Measurements from ENCODE around the gene PCDHB3.

The PCDHB3 gene

DNA sequence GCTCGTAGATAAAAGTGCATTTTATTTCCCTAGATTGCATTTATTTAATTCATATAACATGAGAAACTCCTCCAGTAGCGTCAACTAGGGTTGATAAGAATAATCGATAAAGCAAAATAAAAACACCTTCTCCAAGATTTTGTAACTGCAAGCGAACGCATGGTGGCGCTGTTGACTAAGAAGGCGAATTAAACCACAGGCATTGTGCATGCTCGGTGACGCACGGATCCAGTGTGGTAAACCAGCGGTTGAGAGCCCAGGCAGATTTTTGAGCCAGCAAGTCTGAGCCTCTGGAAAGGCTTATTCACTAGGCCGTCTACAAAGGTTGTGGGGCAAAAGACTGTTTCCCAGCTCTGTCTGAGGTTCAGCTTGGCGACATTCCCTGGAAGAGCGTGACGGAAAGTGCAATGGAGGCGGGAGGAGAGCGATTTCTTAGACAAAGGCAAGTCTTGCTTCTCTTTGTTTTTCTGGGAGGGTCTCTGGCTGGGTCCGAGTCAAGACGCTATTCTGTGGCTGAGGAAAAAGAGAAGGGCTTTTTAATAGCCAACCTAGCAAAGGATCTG lies at the start of gene PCDHB3:
Gene PCDHB3 (plus strand): TSS at position 231 of the 563 bp plus-strand sequence. CDS start 177 bp downstream, at position 408.
- TF ChIP-seq EZH2phosphoT487 (IDR thresholded peaks at IDR 0.05; ENCODE audit: borderline replicate concordance, low read length), result no peak
- TF ChIP-seq, protein P1, sequence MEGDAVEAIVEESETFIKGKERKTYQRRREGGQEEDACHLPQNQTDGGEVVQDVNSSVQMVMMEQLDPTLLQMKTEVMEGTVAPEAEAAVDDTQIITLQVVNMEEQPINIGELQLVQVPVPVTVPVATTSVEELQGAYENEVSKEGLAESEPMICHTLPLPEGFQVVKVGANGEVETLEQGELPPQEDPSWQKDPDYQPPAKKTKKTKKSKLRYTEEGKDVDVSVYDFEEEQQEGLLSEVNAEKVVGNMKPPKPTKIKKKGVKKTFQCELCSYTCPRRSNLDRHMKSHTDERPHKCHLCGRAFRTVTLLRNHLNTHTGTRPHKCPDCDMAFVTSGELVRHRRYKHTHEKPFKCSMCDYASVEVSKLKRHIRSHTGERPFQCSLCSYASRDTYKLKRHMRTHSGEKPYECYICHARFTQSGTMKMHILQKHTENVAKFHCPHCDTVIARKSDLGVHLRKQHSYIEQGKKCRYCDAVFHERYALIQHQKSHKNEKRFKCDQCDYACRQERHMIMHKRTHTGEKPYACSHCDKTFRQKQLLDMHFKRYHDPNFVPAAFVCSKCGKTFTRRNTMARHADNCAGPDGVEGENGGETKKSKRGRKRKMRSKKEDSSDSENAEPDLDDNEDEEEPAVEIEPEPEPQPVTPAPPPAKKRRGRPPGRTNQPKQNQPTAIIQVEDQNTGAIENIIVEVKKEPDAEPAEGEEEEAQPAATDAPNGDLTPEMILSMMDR (IDR thresholded peaks at IDR 0.05; ENCODE audit: low read depth, low read length, poor library complexity, severe bottlenecking), result peak; percentile 80
- H3K27ac ChIP-seq (ENCODE audit: low read depth, low read length), result no peak within 1 kb of the TSS

DNA sequence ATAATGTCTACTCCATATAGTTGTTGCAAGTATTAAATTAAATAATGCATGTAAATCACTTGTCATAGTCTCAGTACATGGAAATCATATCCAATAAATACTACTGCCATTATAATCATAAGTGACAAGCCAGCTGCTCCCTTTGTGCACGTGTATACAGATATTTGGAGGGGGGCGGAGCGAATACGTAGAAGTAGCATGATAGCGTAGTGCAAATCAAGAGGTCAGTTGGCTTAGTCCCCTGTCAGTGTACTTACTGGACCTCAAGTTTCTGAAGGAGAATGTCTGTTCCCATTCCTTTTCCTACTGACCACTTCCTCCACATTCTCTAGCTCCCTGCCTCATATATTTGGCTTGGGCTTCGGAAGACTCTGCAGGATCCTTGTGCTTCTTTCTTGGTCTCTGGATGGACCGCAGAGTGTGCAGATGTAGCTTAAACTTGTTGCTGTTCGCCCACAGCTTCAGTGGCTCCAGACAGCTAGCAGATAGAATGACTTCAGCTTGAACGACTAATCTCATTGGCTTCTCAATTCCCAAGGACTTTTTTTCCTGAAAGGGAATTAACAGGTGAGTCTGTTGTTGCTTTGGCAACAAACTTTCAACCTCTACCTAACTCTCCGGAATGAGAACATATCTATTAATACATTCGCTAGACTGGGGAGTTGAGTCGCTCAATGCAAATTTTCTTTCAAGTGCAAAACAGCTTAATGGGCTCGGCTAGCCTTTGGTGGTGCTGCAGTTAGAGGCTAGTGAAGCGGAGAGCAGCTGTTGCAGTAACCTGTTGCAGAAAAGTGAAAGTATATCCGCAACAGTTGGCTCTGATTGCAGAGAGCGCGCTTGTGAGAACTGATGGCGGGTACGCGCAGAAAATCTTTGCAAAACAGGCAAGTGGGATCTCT lies 49.4 kb upstream of the PCDHB3 start, which contains the start of gene PCDHB1:
Gene PCDHB1 (plus strand): TSS at position 753 of the 899 bp plus-strand sequence. CDS start 97 bp downstream, at position 850.
- Histone ChIP-seq H3F3A (ENCODE audit: control insufficient read depth, insufficient read depth) (no peaks in the 10 kb centered on the region), H3K4me3 (ENCODE audit: low read length) (no peak within 1 kb of the TSS), H3K27ac (ENCODE audit: low read depth, low read length) (no peak within 1 kb of the TSS), H3K4me1 (ENCODE audit: control insufficient read depth, low read length) (no peaks in the 10 kb centered on the region), H3K9me3 (ENCODE audit: control insufficient read depth, insufficient read depth, low read length) (no peaks in the 10 kb centered on the region), H3K79me2 (ENCODE audit: control insufficient read depth, low read length) (no peaks in the 10 kb centered on the region), H3K36me3 (ENCODE audit: control insufficient read depth, low read length) (no peaks in the 10 kb centered on the region), H3K4me2 (ENCODE audit: low read length) (no peak within 1 kb of the TSS), H3K27me3 (ENCODE audit: control insufficient read depth, low read length) (no peaks in the 10 kb centered on the region), H4K20me1 (ENCODE audit: control insufficient read depth, insufficient read depth, low read depth, low read length) (no peaks in the 10 kb centered on the region), H3K9me2 (replicated peaks; ENCODE audit: control insufficient read depth, low read length) (no peaks in the 10 kb centered on the region)
- no peak for TF ChIP-seq EZH2phosphoT487 (IDR thresholded peaks at IDR 0.05; ENCODE audit: borderline replicate concordance, low read length)
- TF ChIP-seq, protein P1 (IDR thresholded peaks at IDR 0.05; ENCODE audit: low read depth, low read length, poor library complexity, severe bottlenecking), result no peak

More for the DNA sequence above, at the start of gene PCDHB3:
- Histone ChIP-seq H3K27me3 (ENCODE audit: control insufficient read depth, low read length) (no peaks in the 10 kb centered on the region), H3K36me3 (ENCODE audit: control insufficient read depth, low read length) (no peaks in the 10 kb centered on the region), H3K9me3 (ENCODE audit: control insufficient read depth, insufficient read depth, low read length) (no peaks in the 10 kb centered on the region), H3K79me2 (ENCODE audit: control insufficient read depth, low read length) (no peaks in the 10 kb centered on the region), H3K4me1 (ENCODE audit: control insufficient read depth, low read length) (no peaks in the 10 kb centered on the region), H3K9me2 (replicated peaks; ENCODE audit: control insufficient read depth, low read length) (no peaks in the 10 kb centered on the region), H4K20me1 (ENCODE audit: control insufficient read depth, insufficient read depth, low read depth, low read length) (no peaks in the 10 kb centered on the region), H3F3A (ENCODE audit: control insufficient read depth, insufficient read depth) (no peaks in the 10 kb centered on the region), H3K4me2 (ENCODE audit: low read length) (no peak within 1 kb of the TSS), H3K4me3 (ENCODE audit: low read length) (no peak within 1 kb of the TSS)

DNA sequence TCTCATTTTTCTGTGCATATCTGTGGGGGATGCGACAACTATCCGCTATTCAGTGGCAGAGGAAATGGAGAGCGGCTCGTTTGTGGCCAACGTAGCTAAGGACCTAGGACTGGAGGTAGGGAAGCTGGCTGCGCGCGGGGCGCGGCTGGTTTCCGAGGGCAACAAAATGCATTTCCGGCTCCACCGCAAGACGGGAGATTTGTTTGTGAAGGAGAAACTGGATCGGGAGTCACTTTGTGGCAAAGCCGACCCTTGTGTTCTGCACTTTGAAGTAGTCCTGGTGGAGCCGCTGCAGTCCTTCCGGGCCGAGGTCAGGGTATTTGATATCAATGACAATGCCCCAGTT lies 48.8 kb upstream of the PCDHB3 start:
- no peak overlapping the region for H3K27ac ChIP-seq (ENCODE audit: low read depth, low read length)
- H4K20me1 ChIP-seq (ENCODE audit: control insufficient read depth, insufficient read depth, low read depth, low read length), result no peaks in the 10 kb centered on the region
- H3K4me1 ChIP-seq (ENCODE audit: control insufficient read depth, low read length), result no peaks in the 10 kb centered on the region
- no peaks in the 10 kb centered on the region for H3F3A ChIP-seq (ENCODE audit: control insufficient read depth, insufficient read depth)
- H3K79me2 ChIP-seq (ENCODE audit: control insufficient read depth, low read length), result no peaks in the 10 kb centered on the region
- H3K4me3 ChIP-seq (ENCODE audit: low read length), result no peak overlapping the region
- no peak overlapping the region for H3K4me2 ChIP-seq (ENCODE audit: low read length)
- no peaks in the 10 kb centered on the region for H3K27me3 ChIP-seq (ENCODE audit: control insufficient read depth, low read length)
- H3K9me2 ChIP-seq (replicated peaks; ENCODE audit: control insufficient read depth, low read length), result no peaks in the 10 kb centered on the region
- no peaks in the 10 kb centered on the region for H3K9me3 ChIP-seq (ENCODE audit: control insufficient read depth, insufficient read depth, low read length)
- no peaks in the 10 kb centered on the region for H3K36me3 ChIP-seq (ENCODE audit: control insufficient read depth, low read length)
- TF ChIP-seq EZH2phosphoT487 (IDR thresholded peaks at IDR 0.05; ENCODE audit: borderline replicate concordance, low read length), result no peak
- TF ChIP-seq, protein P1 (IDR thresholded peaks at IDR 0.05; ENCODE audit: low read depth, low read length, poor library complexity, severe bottlenecking), result no peak
